GM23248 (cell line): ENCODE data around the gene DNAI1.

Experiments used
- EZH2 ChIP-seq: fragments of 200-600 bp; sonication (generic); IDR thresholded peaks from 2 replicates; pipeline ENCODE4 v1.6.1; 2018; ENCODE audit warnings: antibody characterized with exemption, mild to moderate bottlenecking; ENCODE audit not compliant: insufficient read depth, poor library complexity, severe bottlenecking
- EZH2phosphoT487 ChIP-seq: fragments of 200-600 bp; sonication (generic); IDR thresholded peaks from 2 replicates; pipeline ENCODE4 v1.6.1; 2018; ENCODE audit warnings: antibody characterized with exemption, moderate library complexity, mild to moderate bottlenecking, low read depth; ENCODE audit not compliant: insufficient read depth

DNA sequence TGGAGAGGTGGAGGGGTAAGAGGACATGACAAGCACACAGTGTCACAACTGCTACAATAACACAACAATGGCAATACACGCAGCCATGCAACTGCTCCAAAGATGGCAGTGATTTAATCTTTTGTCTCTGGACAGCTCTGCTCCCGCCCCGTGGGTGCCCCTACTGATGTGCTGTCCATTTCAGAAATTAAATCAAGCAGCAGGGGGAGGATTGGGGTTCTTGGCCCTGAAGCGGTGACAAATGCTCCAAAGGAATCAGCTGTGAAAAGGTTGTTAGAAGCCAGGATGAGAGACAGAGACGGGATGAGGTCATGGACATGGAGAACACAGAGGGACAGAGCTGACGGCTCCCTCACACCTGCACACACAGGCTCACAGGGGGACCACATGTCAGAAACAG is 108.4 kb downstream of the DNAI1 start:
- TF ChIP-seq EZH2 (no peak), EZH2phosphoT487 (no peak)
